Endothelial cell of umbilical vein (primary cell): ENCODE measurements around the gene KIF1C.

Source experiments
- CTCF ChIP-seq, 2 donors: IDR thresholded peaks; 1 replicate in 1 of 2; 2 replicates in 1 of 2; pipeline ENCODE4 v1.5.1; 2011; ENCODE audit warnings: low read length in 2 of 2, mild to moderate bottlenecking in 2 of 2, moderate library complexity in 2 of 2, control low read depth in 1 of 2, inconsistent platforms in 1 of 2, low read depth in 1 of 2; ENCODE audit not compliant: insufficient read depth in 1 of 2; ENCODE audit errors: extremely low read depth in 1 of 2
- EZH2 ChIP-seq: IDR thresholded peaks from 2 replicates; pipeline ENCODE4 v1.6.1; 2012; ENCODE audit warnings: borderline replicate concordance, low read depth, mild to moderate bottlenecking, moderate library complexity, low read length, inconsistent platforms; ENCODE audit not compliant: severe bottlenecking
- FOS ChIP-seq: IDR thresholded peaks from 2 replicates; pipeline ENCODE4 v1.6.1; 2011; ENCODE audit warnings: mild to moderate bottlenecking, low read length, moderate library complexity, borderline replicate concordance; ENCODE audit not compliant: insufficient read depth
- JUN ChIP-seq: IDR thresholded peaks from 2 replicates; pipeline ENCODE4 v1.6.1; 2011; ENCODE audit warnings: borderline replicate concordance, low read depth; ENCODE audit not compliant: insufficient read length, insufficient read depth
- MAX ChIP-seq: IDR thresholded peaks from 2 replicates; pipeline ENCODE4 v1.6.1; 2011; ENCODE audit not compliant: insufficient read depth, insufficient read length
- MYC ChIP-seq: IDR thresholded peaks from one replicate; pipeline ENCODE4 v1.6.1; 2011; ENCODE audit warnings: mild to moderate bottlenecking, low read depth, low read length
- POLR2A ChIP-seq: IDR thresholded peaks from 2 replicates; pipeline ENCODE4 v1.6.1; 2012; ENCODE audit warnings: low read depth, mild to moderate bottlenecking, control low read depth, low read length
- POLR2AphosphoS5 ChIP-seq: IDR thresholded peaks from 2 replicates; pipeline ENCODE4 v1.6.1; 2012; ENCODE audit warnings: low read depth, mild to moderate bottlenecking, control low read depth, low read length, moderate library complexity; ENCODE audit not compliant: insufficient read depth

GRCh38 chr17:4960279-4960922, 37.3 kb upstream of the KIF1C start:
- no peak for TF ChIP-seq POLR2A
- TF ChIP-seq CTCF (IDR thresholded peaks at IDR 0.05; ENCODE audit: extremely low read depth in 1 of 2, insufficient read depth in 1 of 2, low read depth in 1 of 2, low read length in 2 of 2), result no peak
- no peak for TF ChIP-seq POLR2AphosphoS5
- no peak for TF ChIP-seq MAX
- TF ChIP-seq EZH2, result no peak
- TF ChIP-seq FOS, result no peak
- no peak for TF ChIP-seq MYC
- no peak for TF ChIP-seq JUN
